Liver (tissue), 9 donors: ENCODE measurements around the gene TRIM46. TPM values are rescaled to one million over a fixed set of nuclear protein-coding genes. Genes with fewer than 3 reads are reported as not detected.

Experiments
- DNase-seq: peaks from one replicate; pipeline ENCODE4 v3.0.0-alpha.2; 2017; ENCODE audit warnings: low spot score
- H3K27ac ChIP-seq, 2 donors: one replicate each; pipeline ENCODE4 v1.7.0; 2013; ENCODE audit warnings: inconsistent platforms in 2 of 2, low read length in 2 of 2, control low read depth in 1 of 2, low read depth in 1 of 2, mild to moderate bottlenecking in 1 of 2
- H3K27me3 ChIP-seq, 4 donors: one replicate each; pipeline versions ENCODE4 v1.6.1 to v1.7.0; 2013; ENCODE audit warnings: low read length in 3 of 4, inconsistent platforms in 1 of 4, mild to moderate bottlenecking in 1 of 4, moderate library complexity in 1 of 4; ENCODE audit not compliant: control insufficient read depth in 4 of 4, insufficient read depth in 4 of 4
- H3K36me3 ChIP-seq, 4 donors: one replicate each; pipeline versions ENCODE4 v1.6.1 to v1.7.0; 2013; ENCODE audit warnings: low read length in 3 of 4, mild to moderate bottlenecking in 3 of 4, low read depth in 1 of 4, moderate library complexity in 1 of 4; ENCODE audit not compliant: control insufficient read depth in 4 of 4, insufficient read depth in 3 of 4
- H3K4me1 ChIP-seq, 4 donors: one replicate each; pipeline versions ENCODE4 v1.6.1 to v1.7.0; 2013; ENCODE audit warnings: low read length in 3 of 4, mild to moderate bottlenecking in 3 of 4, moderate library complexity in 1 of 4; ENCODE audit not compliant: control insufficient read depth in 4 of 4, insufficient read depth in 4 of 4
- H3K4me3 ChIP-seq, 3 donors: one replicate each; pipeline versions ENCODE4 v1.6.1 to v1.7.0; 2013; ENCODE audit warnings: low read length in 3 of 3, control low read depth in 1 of 3, low read depth in 1 of 3, mild to moderate bottlenecking in 1 of 3
- H3K9ac ChIP-seq, 2 donors: one replicate each; pipeline ENCODE4 v1.7.0; 2013; ENCODE audit warnings: low read length in 2 of 2, mild to moderate bottlenecking in 2 of 2, moderate library complexity in 2 of 2, control low read depth in 1 of 2, low read depth in 1 of 2
- H3K9me3 ChIP-seq, 4 donors: one replicate each; pipeline versions ENCODE4 v1.6.1 to v1.7.0; 2013; ENCODE audit warnings: low read length in 3 of 4; ENCODE audit not compliant: control insufficient read depth in 4 of 4
- ATF3 ChIP-seq: IDR thresholded peaks from 2 replicates; pipeline ENCODE4 v1.6.1; 2016; ENCODE audit warnings: antibody characterized with exemption
- CTCF ChIP-seq: fragments of 150-350 bp; IDR thresholded peaks from 2 replicates; pipeline ENCODE4 v1.5.1; 2017; ENCODE audit warnings: improper control_type of control experiment, low read depth, low read length; ENCODE audit not compliant: missing input control
- EGR1 ChIP-seq, 2 donors: IDR thresholded peaks; 2 replicates each; pipeline ENCODE4 v1.6.1; 2016 to 2018; ENCODE audit warnings: antibody characterized with exemption in 2 of 2, low read depth in 2 of 2
- FOXA1 ChIP-seq: IDR thresholded peaks from 2 replicates; pipeline ENCODE4 v1.6.1; 2016; ENCODE audit warnings: antibody characterized with exemption
- FOXA2 ChIP-seq: IDR thresholded peaks from 2 replicates; pipeline ENCODE4 v1.6.1; 2016; ENCODE audit warnings: antibody characterized with exemption
- GABPA ChIP-seq, 2 donors: IDR thresholded peaks in 1 of 2; conservative IDR thresholded peaks in 1 of 2; 2 replicates each; pipeline ENCODE4 v1.6.1; 2016; ENCODE audit warnings: antibody characterized with exemption in 2 of 2, mild to moderate bottlenecking in 1 of 2, moderate library complexity in 1 of 2
- HNF4A ChIP-seq, 2 donors: conservative IDR thresholded peaks; 2 replicates each; pipeline ENCODE4 v1.6.1; 2016; ENCODE audit warnings: antibody characterized with exemption in 2 of 2, mild to moderate bottlenecking in 2 of 2
- HNF4G ChIP-seq: IDR thresholded peaks from 2 replicates; pipeline ENCODE4 v1.6.1; 2016; ENCODE audit warnings: antibody characterized with exemption
- JUND ChIP-seq, 2 donors: IDR thresholded peaks; 2 replicates each; pipeline ENCODE4 v1.6.1; 2016; ENCODE audit warnings: antibody characterized with exemption in 2 of 2
- MAX ChIP-seq: IDR thresholded peaks from 2 replicates; pipeline ENCODE4 v1.6.1; 2016; ENCODE audit warnings: antibody characterized with exemption
- NR2F2 ChIP-seq: IDR thresholded peaks from 2 replicates; pipeline ENCODE4 v1.6.1; 2016; ENCODE audit warnings: antibody characterized with exemption
- RAD21 ChIP-seq, 2 donors: IDR thresholded peaks; 2 replicates each; pipeline ENCODE4 v1.6.1; 2016; ENCODE audit warnings: antibody characterized with exemption in 2 of 2, mild to moderate bottlenecking in 2 of 2
- RXRA ChIP-seq, 2 donors: IDR thresholded peaks; 2 replicates each; pipeline ENCODE4 v1.6.1; 2017 to 2018; ENCODE audit warnings: antibody characterized with exemption in 2 of 2, mild to moderate bottlenecking in 1 of 2
- SP1 ChIP-seq: IDR thresholded peaks from 2 replicates; pipeline ENCODE4 v1.6.1; 2018; ENCODE audit warnings: antibody characterized with exemption, mild to moderate bottlenecking
- TAF1 ChIP-seq: conservative IDR thresholded peaks from 2 replicates; pipeline ENCODE4 v1.6.1; 2016; ENCODE audit warnings: antibody characterized with exemption, mild to moderate bottlenecking
- YY1 ChIP-seq: IDR thresholded peaks from 2 replicates; pipeline ENCODE4 v1.6.1; 2016; ENCODE audit warnings: antibody characterized with exemption, mild to moderate bottlenecking
- ZBTB33 ChIP-seq: IDR thresholded peaks from 2 replicates; pipeline ENCODE4 v1.6.1; 2016; ENCODE audit warnings: antibody characterized with exemption
- WGBS: extraction: QIAGEN DNeasy Blood & Tissue Kit; methylation state at CpG from one replicate; pipeline ENCODE4 v1.1.7; 2013; 5-methylcytosine and 5-hydroxymethylcytosine counted together
- polyA plus RNA-seq, 2 donors: library from polyadenylated mRNA; stranded (reverse) in 1 of 2; unstranded in 1 of 2; fragments of 200-250 nt in 1 of 2; fragments of >200 nt in 1 of 2; fragmentation: Nextera tagmentation in 1 of 2; extraction: Ambion mirVana in 1 of 2; gene quantifications; one replicate each; pipeline versions ENCODE4 v1.2.1 to v1.2.3, GENCODE V29; 2013 to 2015
- total RNA-seq, 2 donors: library from RNA; depleted of rRNA; stranded (reverse); fragments of >200 nt; gene quantifications; one replicate each; pipeline ENCODE4 v1.2.3, GENCODE V29; 2014
- donor health status: healthy.
- donor health status: healthy.
- donor health status: healthy.
- donor health status: healthy.
- donor health status: healthy.

TRIM46 gene
- total and polyA plus RNA-seq, 4 donors = 0.07 to 0.17 (median 0.13) TPM

- TF ChIP-seq FOXA2 (no peak), RXRA (IDR thresholded peaks at IDR 0.05) (no peak), EGR1 (IDR thresholded peaks at IDR 0.05; ENCODE audit: low read depth in 2 of 2) (no peak), YY1 (no peak), HNF4G (no peak), CTCF (no peak), FOXA1 (no peak), ZBTB33 (no peak), MAX (no peak), RAD21 (IDR thresholded peaks at IDR 0.05) (no peak), TAF1 (no peak), GABPA (IDR thresholded peaks at IDR 0.05 in 1 of 2, conservative IDR thresholded peaks at IDR 0.05 in 1 of 2) (no peak), JUND (IDR thresholded peaks at IDR 0.05) (no peak), ATF3 (no peak), HNF4A (conservative IDR thresholded peaks at IDR 0.05) (no peak), SP1 (no peak), NR2F2 (no peak)
- 72% methylated on average over 9 of the region's 9 CpGs for WGBS
- H3K4me1 ChIP-seq = peaks cover 2 to 28% (median 24%) of the 10 kb centered on the region in 4 donors
- H3K27me3 ChIP-seq = no peaks in the 10 kb centered on the region
- peaks cover 0 to 2% (median 0%) of the 10 kb centered on the region in 4 donors for H3K36me3 ChIP-seq
- H3K4me3 ChIP-seq = no peak overlapping the region
- H3K9me3 ChIP-seq = no peaks in the 10 kb centered on the region
- DNase-seq = no peak
- no peak overlapping the region for H3K9ac ChIP-seq
- no peak overlapping the region for H3K27ac ChIP-seq
Measured at GRCh38 chr1:155205969-155206593, 32.4 kb downstream of the TRIM46 start.

GRCh38 chr1:155206891-155207805 is 33.5 kb downstream of the TRIM46 start:
- Histone ChIP-seq H3K9me3 (no peaks in the 10 kb centered on the region), H3K27ac (peak overlapping the region; percentile 88 to 96)
- TF ChIP-seq ATF3 (no peak), SP1 (no peak), YY1 (peak; percentile 69), MAX (no peak), JUND (IDR thresholded peaks at IDR 0.05) (no peak), RAD21 (IDR thresholded peaks at IDR 0.05) (peak; percentile 78 to 86), GABPA (IDR thresholded peaks at IDR 0.05 in 1 of 2, conservative IDR thresholded peaks at IDR 0.05 in 1 of 2) (no peak), ZBTB33 (no peak), CTCF (peak; percentile 79), HNF4G (no peak), NR2F2 (no peak), EGR1 (IDR thresholded peaks at IDR 0.05; ENCODE audit: low read depth in 2 of 2) (no peak), RXRA (IDR thresholded peaks at IDR 0.05) (no peak), FOXA1 (no peak), HNF4A (conservative IDR thresholded peaks at IDR 0.05) (no peak), FOXA2 (no peak)

More at GRCh38 chr1:155206891-155207805, 33.5 kb downstream of the TRIM46 start:
- WGBS = 33% methylated on average over 13 of the region's 13 CpGs
- Histone ChIP-seq H3K4me1 (peaks cover 2 to 28% (median 24%) of the 10 kb centered on the region in 4 donors), H3K36me3 (peaks cover 0 to 6% (median under 1%) of the 10 kb centered on the region in 4 donors), H3K4me3 (no peak overlapping the region), H3K27me3 (no peaks in the 10 kb centered on the region), H3K9ac (no peak overlapping the region)
- peak; percentile 92 for DNase-seq
